Left lung (tissue), 10 donors: ENCODE measurements around the gene MORN1. TPM values are rescaled to one million over a fixed set of nuclear protein-coding genes. Genes with fewer than 3 reads are reported as not detected.
A peak's percentile ranks its signal among the peaks of the same experiment; 100 is the strongest.

Experiments used
- ATAC-seq: fragments of 200-7000 bp; cut with Tn5 transposase; one replicate; pipeline ENCODE4 v1.9.1; 2020; ENCODE audit warnings: moderate library complexity
- DNase-seq, 4 donors: peaks; one replicate each; pipeline ENCODE4 v3.0.0-alpha.2; 2013 to 2020
- H3K27ac ChIP-seq, 2 donors: fragments of 200-600 bp; sonication (generic) in 1 of 2; one replicate each; pipeline versions ENCODE4 v1.5.0 to v1.8.0; 2020 to 2021
- H3K27me3 ChIP-seq, 2 donors: fragments of 200-600 bp; sonication (generic) in 1 of 2; one replicate each; pipeline versions ENCODE4 v1.5.0 to v1.8.0; 2020 to 2021
- H3K36me3 ChIP-seq, 2 donors: fragments of 200-600 bp; sonication (generic) in 1 of 2; one replicate each; pipeline versions ENCODE4 v1.5.0 to v1.8.0; 2020 to 2021
- H3K4me1 ChIP-seq, 2 donors: fragments of 200-600 bp; one replicate each; pipeline ENCODE4 v1.8.0; 2021
- H3K4me3 ChIP-seq, 2 donors: fragments of 200-600 bp; sonication (generic) in 1 of 2; one replicate each; pipeline versions ENCODE4 v1.5.0 to v1.8.0; 2020 to 2021; ENCODE audit warnings: mild to moderate bottlenecking in 1 of 2
- H3K9me3 ChIP-seq, 2 donors: fragments of 200-600 bp; sonication (generic) in 1 of 2; one replicate each; pipeline versions ENCODE4 v1.5.0 to v1.8.0; 2020 to 2021
- intact Hi-C, 2 donors: fragments of 100-400 bp; cut with DNase I; formaldehyde crosslinking; loops; one replicate each; pipeline versions ENCODE4 v1.11.2 to v1.14.2; 2022
- polyA plus RNA-seq, 6 donors: library from polyadenylated mRNA; unstranded; fragments of 120-200 nt; gene quantifications; one replicate each; pipeline ENCODE4 v1.2.1, GENCODE V29; 2013; ENCODE audit not compliant: insufficient read length in 6 of 6
- total RNA-seq, 2 donors: library from RNA; stranded (reverse); fragmentation: NEBNext Ultra II Directional; extraction: Animal tissue kit (Norgen Biotek cat#: 25700); gene quantifications; one replicate each; pipeline ENCODE4 v1.2.1, GENCODE V29; 2021
- TF ChIP-seq, protein P1 (sequence below), 2 donors: fragments of 200-600 bp; sonication (generic) in 1 of 2; IDR thresholded peaks; one replicate each; pipeline versions ENCODE4 v1.5.0 to v1.8.0; 2021; ENCODE audit warnings: antibody characterized with exemption in 2 of 2
- donor health status: DM: no; HTN: yes; CAD: no.
- donor health status: DM: no; HTN: no; CAD: no.

Gene MORN1
- total and polyA plus RNA-seq, 8 donors = 7.5 to 17.8 (median 14.1) TPM

DNA sequence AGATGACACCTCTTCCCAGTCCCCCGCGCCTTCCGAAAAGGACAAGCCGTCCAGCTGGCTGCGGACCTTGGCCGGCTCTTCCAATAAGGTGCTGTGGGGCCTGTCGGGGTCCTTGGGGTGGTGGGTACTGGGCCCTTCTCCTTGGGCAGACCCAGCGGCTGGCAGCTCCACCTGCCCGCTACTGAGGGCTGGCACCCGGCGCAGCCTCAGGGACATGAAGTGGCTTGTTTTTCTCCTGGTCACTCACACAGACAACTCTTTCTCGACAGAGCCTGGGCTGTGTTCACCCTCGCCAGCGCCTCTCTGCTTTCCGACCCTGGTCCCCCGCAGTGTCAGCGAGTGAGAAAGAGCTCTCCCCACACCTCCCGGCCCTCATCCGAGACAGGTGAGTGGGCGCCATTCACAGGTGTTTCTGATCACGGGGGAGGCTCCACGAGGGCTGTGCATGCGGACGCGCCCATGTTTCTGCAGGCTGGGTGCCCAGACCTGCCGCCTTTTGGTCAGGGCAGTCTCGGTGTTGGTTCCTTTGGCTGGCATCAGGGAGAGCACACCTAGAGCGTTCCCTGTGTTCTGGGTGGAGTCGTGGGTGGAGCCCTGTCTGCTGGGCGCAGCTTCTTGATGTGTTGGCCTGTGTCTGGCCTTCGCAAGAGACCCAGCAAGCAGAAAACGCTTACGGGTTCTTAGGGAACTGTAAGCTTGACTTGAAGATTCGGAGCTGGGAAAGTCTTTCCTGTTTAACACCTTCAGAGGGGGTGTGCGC, 88.2 kb downstream of the MORN1 start:
- Histone ChIP-seq H3K4me1 (peaks cover 32 to 45% of the 10 kb centered on the region in 2 donors), H3K36me3 (peaks cover 0 to 61% of the 10 kb centered on the region in 2 donors), H3K27ac (no peak overlapping the region), H3K27me3 (no peaks in the 10 kb centered on the region), H3K4me3 (no peak overlapping the region), H3K9me3 (no peaks in the 10 kb centered on the region)
- intact Hi-C loops = no loop called here
- no peak for ATAC-seq
- TF ChIP-seq, protein P1, sequence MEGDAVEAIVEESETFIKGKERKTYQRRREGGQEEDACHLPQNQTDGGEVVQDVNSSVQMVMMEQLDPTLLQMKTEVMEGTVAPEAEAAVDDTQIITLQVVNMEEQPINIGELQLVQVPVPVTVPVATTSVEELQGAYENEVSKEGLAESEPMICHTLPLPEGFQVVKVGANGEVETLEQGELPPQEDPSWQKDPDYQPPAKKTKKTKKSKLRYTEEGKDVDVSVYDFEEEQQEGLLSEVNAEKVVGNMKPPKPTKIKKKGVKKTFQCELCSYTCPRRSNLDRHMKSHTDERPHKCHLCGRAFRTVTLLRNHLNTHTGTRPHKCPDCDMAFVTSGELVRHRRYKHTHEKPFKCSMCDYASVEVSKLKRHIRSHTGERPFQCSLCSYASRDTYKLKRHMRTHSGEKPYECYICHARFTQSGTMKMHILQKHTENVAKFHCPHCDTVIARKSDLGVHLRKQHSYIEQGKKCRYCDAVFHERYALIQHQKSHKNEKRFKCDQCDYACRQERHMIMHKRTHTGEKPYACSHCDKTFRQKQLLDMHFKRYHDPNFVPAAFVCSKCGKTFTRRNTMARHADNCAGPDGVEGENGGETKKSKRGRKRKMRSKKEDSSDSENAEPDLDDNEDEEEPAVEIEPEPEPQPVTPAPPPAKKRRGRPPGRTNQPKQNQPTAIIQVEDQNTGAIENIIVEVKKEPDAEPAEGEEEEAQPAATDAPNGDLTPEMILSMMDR (IDR thresholded peaks at IDR 0.05) = no peak
- no peak for DNase-seq

- H3K9me3 ChIP-seq = no peaks in the 10 kb centered on the region
- no peaks in the 10 kb centered on the region for H3K27me3 ChIP-seq
- H3K4me1 ChIP-seq = peaks cover 32 to 49% of the 10 kb centered on the region in 2 donors
- no peak overlapping the region for H3K4me3 ChIP-seq
- DNase-seq = no peak
- H3K27ac ChIP-seq = no peak overlapping the region
- intact Hi-C loops = no loop called here
- TF ChIP-seq, protein P1 (IDR thresholded peaks at IDR 0.05) = no peak
- no peak for ATAC-seq
- peaks cover 0 to 59% of the 10 kb centered on the region in 2 donors for H3K36me3 ChIP-seq
Measured at GRCh38 chr1:2302292-2302925, 88.9 kb downstream of the MORN1 start.

- intact Hi-C loops = no loop called here
- H3K4me1 ChIP-seq = peaks cover 32 to 49% of the 10 kb centered on the region in 2 donors
- peak overlapping the region; percentile 87 to 92 for H3K27ac ChIP-seq
- no peaks in the 10 kb centered on the region for H3K27me3 ChIP-seq
- TF ChIP-seq, protein P1 (IDR thresholded peaks at IDR 0.05) = no peak
- DNase-seq = no peak
- H3K4me3 ChIP-seq = no peak overlapping the region
- H3K36me3 ChIP-seq = peaks cover 0 to 57% of the 10 kb centered on the region in 2 donors
- no peak for ATAC-seq
- no peaks in the 10 kb centered on the region for H3K9me3 ChIP-seq
Measured at GRCh38 chr1:2301607-2302291, 89.6 kb downstream of the MORN1 start.

- peaks cover 32 to 49% of the 10 kb centered on the region in 2 donors for H3K4me1 ChIP-seq
- peak; percentile 66 for ATAC-seq
- peaks cover 0 to 50% of the 10 kb centered on the region in 2 donors for H3K36me3 ChIP-seq
- no peaks in the 10 kb centered on the region for H3K9me3 ChIP-seq
- H3K27me3 ChIP-seq = no peaks in the 10 kb centered on the region
- peak in 2 of 4 donors; percentile 91 to 94 for DNase-seq
- peak overlapping the region; percentile 87 to 92 for H3K27ac ChIP-seq
- TF ChIP-seq, protein P1 (IDR thresholded peaks at IDR 0.05) = no peak
- H3K4me3 ChIP-seq = peak overlapping the region in 1 of 2 donors; percentile 35
- intact Hi-C loops = no loop called here
Measured at GRCh38 chr1:2300851-2301606, 90.3 kb downstream of the MORN1 start.
